ENCODE data around the gene DMRT1. TPM values are rescaled to one million over a fixed set of nuclear protein-coding genes. Genes with fewer than 3 reads are reported as not detected.

DMRT1 gene
- total RNA-seq, 1 donor from 2014 or later: not detected

DNA sequence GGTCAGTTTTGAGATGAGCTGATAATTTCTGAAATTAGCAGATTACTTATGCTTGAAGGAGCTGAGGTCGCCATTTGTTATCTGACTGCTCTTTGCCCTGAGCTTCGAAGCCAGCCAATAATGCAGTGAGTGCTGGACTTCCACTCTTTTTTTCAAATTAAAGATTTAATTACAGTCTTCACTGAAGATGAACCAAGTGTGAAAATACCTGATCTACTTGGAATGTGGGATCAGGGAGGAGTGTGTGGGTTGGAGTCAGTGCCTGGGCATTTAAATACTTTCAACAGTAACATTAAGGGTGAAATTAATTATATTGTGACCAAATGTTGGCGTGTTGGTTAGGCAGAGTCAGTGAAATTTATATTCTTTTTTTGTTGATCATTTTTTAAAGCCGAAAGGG, 111.0 kb downstream of the DMRT1 start:
- H3K4me3 Mint-ChIP-seq (ENCODE audit: unreplicated experiment): no peak overlapping the region
- H3K4me1 Mint-ChIP-seq (ENCODE audit: unreplicated experiment): no peaks in the 10 kb centered on the region
- H3K36me3 Mint-ChIP-seq (ENCODE audit: low read depth, unreplicated experiment): no peaks in the 10 kb centered on the region
- TF ChIP-seq, protein P1, sequence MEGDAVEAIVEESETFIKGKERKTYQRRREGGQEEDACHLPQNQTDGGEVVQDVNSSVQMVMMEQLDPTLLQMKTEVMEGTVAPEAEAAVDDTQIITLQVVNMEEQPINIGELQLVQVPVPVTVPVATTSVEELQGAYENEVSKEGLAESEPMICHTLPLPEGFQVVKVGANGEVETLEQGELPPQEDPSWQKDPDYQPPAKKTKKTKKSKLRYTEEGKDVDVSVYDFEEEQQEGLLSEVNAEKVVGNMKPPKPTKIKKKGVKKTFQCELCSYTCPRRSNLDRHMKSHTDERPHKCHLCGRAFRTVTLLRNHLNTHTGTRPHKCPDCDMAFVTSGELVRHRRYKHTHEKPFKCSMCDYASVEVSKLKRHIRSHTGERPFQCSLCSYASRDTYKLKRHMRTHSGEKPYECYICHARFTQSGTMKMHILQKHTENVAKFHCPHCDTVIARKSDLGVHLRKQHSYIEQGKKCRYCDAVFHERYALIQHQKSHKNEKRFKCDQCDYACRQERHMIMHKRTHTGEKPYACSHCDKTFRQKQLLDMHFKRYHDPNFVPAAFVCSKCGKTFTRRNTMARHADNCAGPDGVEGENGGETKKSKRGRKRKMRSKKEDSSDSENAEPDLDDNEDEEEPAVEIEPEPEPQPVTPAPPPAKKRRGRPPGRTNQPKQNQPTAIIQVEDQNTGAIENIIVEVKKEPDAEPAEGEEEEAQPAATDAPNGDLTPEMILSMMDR (IDR thresholded peaks at IDR 0.05; ENCODE audit: unreplicated experiment): no peak
- H3K27ac Mint-ChIP-seq (ENCODE audit: unreplicated experiment): no peak overlapping the region
- DNase-seq (ENCODE audit: low spot score): no peak
- H3K27me3 Mint-ChIP-seq (ENCODE audit: unreplicated experiment): no peaks in the 10 kb centered on the region
- H3K9me3 Mint-ChIP-seq (ENCODE audit: unreplicated experiment): no peaks in the 10 kb centered on the region

DNA sequence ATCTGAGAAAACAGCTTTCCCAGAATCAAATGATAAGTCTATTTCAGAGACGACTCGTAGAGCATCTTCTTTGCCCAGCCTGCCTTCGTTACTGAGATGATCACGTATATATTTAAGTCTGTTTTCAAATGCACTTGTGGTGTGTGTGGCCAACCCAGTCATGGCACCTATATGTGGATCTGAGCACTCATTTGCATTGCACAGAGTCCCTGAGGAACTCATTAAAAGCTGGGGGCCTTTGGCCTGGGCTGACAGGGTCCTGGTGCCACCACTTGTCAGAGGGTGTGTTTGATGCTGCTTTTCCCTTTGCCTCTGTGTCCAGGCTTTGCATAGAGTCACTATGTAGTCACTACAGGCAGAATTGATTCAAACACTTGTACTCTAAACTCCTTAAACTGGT, 117.6 kb downstream of the DMRT1 start:
- DNase-seq (ENCODE audit: low spot score): no peak
- H3K27ac Mint-ChIP-seq (ENCODE audit: unreplicated experiment): no peak overlapping the region
- no peaks in the 10 kb centered on the region for H3K4me1 Mint-ChIP-seq (ENCODE audit: unreplicated experiment)
- H3K9me3 Mint-ChIP-seq (ENCODE audit: unreplicated experiment): no peaks in the 10 kb centered on the region
- TF ChIP-seq, protein P1 (IDR thresholded peaks at IDR 0.05; ENCODE audit: unreplicated experiment): no peak
- H3K27me3 Mint-ChIP-seq (ENCODE audit: unreplicated experiment): no peaks in the 10 kb centered on the region
- H3K4me3 Mint-ChIP-seq (ENCODE audit: unreplicated experiment): no peak overlapping the region
- no peaks in the 10 kb centered on the region for H3K36me3 Mint-ChIP-seq (ENCODE audit: low read depth, unreplicated experiment)

DNA sequence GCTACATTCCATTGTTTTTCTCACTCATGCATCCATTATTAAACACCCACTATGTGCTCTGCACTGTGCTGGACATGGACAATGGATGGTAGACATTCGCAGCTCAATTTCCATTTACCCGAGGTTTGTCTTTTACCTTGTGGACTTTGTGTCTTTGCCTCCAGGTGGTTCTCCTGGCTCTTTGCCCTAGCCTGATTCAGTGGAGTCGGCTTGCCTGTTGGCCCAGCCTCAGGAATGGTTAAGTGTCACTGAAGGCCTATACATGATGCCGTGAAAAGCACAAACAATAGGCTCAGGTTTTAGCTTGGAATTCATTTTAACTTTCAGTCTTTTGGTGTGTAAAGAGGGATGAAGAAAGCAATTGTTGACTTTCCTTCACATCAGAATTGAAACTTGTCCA, 118.4 kb downstream of the DMRT1 start:
- H3K4me1 Mint-ChIP-seq (ENCODE audit: unreplicated experiment): no peaks in the 10 kb centered on the region
- no peaks in the 10 kb centered on the region for H3K27me3 Mint-ChIP-seq (ENCODE audit: unreplicated experiment)
- H3K36me3 Mint-ChIP-seq (ENCODE audit: low read depth, unreplicated experiment): no peaks in the 10 kb centered on the region
- TF ChIP-seq, protein P1 (IDR thresholded peaks at IDR 0.05; ENCODE audit: unreplicated experiment): no peak
- no peak overlapping the region for H3K27ac Mint-ChIP-seq (ENCODE audit: unreplicated experiment)
- no peak overlapping the region for H3K4me3 Mint-ChIP-seq (ENCODE audit: unreplicated experiment)
- H3K9me3 Mint-ChIP-seq (ENCODE audit: unreplicated experiment): no peaks in the 10 kb centered on the region
- no peak for DNase-seq (ENCODE audit: low spot score)

DNA sequence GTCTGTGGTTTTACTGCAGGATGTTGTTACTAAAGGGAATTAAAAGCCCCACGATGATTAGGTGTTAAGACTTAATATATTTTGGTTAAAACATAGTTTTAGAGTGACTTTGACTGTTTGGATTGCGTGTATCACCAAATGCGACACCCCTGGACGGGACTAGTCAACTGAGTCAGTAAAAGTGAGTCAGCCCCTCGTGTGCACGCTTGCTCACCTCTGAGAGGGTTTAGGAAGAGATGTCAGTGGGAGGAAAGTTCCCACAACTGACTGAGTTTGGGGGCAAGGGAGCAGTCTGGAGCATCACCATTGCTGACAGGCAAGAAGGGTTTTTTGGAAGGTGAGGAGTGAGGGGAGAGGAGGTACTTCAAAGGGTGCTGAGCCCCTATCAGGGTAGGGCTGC, 120.5 kb downstream of the DMRT1 start:
- H3K27me3 Mint-ChIP-seq (ENCODE audit: unreplicated experiment): no peaks in the 10 kb centered on the region
- no peaks in the 10 kb centered on the region for H3K4me1 Mint-ChIP-seq (ENCODE audit: unreplicated experiment)
- no peak overlapping the region for H3K4me3 Mint-ChIP-seq (ENCODE audit: unreplicated experiment)

DNA sequence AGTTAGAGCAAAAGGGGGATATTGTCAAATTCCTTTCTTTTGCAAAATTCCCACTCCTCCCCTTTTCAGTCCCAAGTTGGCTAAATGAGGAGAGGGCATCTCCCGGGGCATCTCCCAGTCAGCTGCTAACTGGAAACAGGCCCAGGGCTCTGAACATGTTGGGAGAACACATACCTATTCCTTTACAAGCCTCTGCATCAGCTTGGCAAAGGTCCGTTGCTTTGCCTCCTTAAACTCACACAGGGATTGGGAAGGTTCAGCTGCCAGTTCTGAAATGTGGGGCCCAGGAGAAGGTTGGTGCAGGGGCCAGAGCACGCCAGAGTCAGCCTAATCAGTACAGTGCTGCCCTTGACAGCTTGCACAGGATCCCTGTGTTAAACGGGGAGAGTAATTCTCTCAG, 124.0 kb downstream of the DMRT1 start:
- no peak for DNase-seq (ENCODE audit: low spot score)
- Mint-ChIP-seq H3K4me1 (ENCODE audit: unreplicated experiment) (peaks cover 13% of the 10 kb centered on the region), H3K4me3 (ENCODE audit: unreplicated experiment) (no peak overlapping the region), H3K9me3 (ENCODE audit: unreplicated experiment) (no peaks in the 10 kb centered on the region), H3K27me3 (ENCODE audit: unreplicated experiment) (peaks cover 16% of the 10 kb centered on the region), H3K27ac (ENCODE audit: unreplicated experiment) (no peak overlapping the region), H3K36me3 (ENCODE audit: low read depth, unreplicated experiment) (no peaks in the 10 kb centered on the region)
- TF ChIP-seq, protein P1 (IDR thresholded peaks at IDR 0.05; ENCODE audit: unreplicated experiment): no peak

More for the DNA sequence above, 120.5 kb downstream of the DMRT1 start:
- DNase-seq (ENCODE audit: low spot score): no peak
- Mint-ChIP-seq H3K27ac (ENCODE audit: unreplicated experiment) (no peak overlapping the region), H3K36me3 (ENCODE audit: low read depth, unreplicated experiment) (no peaks in the 10 kb centered on the region), H3K9me3 (ENCODE audit: unreplicated experiment) (no peaks in the 10 kb centered on the region)
- TF ChIP-seq, protein P1 (IDR thresholded peaks at IDR 0.05; ENCODE audit: unreplicated experiment): no peak
